ENCODE results near the gene CROCC2. TPM values are rescaled to one million over a fixed set of nuclear protein-coding genes. Genes with fewer than 3 reads are reported as not detected.

The CROCC2 gene
- total RNA-seq, 4 donors from 2014 or later = 0.27 to 0.83 TPM; not detected in 2

- H3K27ac ChIP-seq = no peak overlapping the region
- H3K4me3 ChIP-seq = no peak overlapping the region
- H3K4me1 ChIP-seq = no peaks in the 10 kb centered on the region
- no peaks in the 10 kb centered on the region for H3K36me3 ChIP-seq
- no peaks in the 10 kb centered on the region for H3K9me3 ChIP-seq
- no peaks in the 10 kb centered on the region for H3K27me3 ChIP-seq
- TF ChIP-seq, protein P1, sequence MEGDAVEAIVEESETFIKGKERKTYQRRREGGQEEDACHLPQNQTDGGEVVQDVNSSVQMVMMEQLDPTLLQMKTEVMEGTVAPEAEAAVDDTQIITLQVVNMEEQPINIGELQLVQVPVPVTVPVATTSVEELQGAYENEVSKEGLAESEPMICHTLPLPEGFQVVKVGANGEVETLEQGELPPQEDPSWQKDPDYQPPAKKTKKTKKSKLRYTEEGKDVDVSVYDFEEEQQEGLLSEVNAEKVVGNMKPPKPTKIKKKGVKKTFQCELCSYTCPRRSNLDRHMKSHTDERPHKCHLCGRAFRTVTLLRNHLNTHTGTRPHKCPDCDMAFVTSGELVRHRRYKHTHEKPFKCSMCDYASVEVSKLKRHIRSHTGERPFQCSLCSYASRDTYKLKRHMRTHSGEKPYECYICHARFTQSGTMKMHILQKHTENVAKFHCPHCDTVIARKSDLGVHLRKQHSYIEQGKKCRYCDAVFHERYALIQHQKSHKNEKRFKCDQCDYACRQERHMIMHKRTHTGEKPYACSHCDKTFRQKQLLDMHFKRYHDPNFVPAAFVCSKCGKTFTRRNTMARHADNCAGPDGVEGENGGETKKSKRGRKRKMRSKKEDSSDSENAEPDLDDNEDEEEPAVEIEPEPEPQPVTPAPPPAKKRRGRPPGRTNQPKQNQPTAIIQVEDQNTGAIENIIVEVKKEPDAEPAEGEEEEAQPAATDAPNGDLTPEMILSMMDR (IDR thresholded peaks at IDR 0.05) = no peak
- TF ChIP-seq POLR2A (IDR thresholded peaks at IDR 0.05) = no peak
- no peak for DNase-seq
Observed at GRCh38 chr2:240884745-240885144, 21.4 kb upstream of the CROCC2 start.

DNA sequence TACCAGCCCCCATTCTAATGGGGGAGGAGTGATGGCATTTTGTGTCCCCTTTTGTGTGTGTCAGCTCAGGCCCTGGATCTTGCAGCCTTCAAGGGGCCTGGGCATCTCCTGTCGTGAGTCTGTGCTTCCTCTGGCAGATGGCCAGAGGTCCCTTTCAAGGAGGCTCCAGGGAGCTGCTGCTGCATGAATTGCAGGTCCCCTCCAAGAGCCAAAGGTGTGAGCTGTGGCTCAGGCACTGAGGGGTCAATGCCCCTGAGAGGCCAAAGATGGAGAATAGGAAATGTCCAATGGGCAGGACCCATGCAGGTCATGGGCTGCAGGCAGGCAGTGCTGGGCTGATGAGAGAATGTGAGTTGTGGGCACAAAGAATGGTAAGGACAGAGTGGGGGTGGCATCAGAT is 20.6 kb upstream of the CROCC2 start:
- Histone ChIP-seq H3K27ac (no peak overlapping the region), H3K9me3 (no peaks in the 10 kb centered on the region), H3K27me3 (no peaks in the 10 kb centered on the region), H3K4me3 (no peak overlapping the region), H3K4me1 (no peaks in the 10 kb centered on the region), H3K36me3 (no peaks in the 10 kb centered on the region)
- no peak for TF ChIP-seq POLR2A (IDR thresholded peaks at IDR 0.05)
- TF ChIP-seq, protein P1 (IDR thresholded peaks at IDR 0.05) = no peak
- no peak for DNase-seq

DNA sequence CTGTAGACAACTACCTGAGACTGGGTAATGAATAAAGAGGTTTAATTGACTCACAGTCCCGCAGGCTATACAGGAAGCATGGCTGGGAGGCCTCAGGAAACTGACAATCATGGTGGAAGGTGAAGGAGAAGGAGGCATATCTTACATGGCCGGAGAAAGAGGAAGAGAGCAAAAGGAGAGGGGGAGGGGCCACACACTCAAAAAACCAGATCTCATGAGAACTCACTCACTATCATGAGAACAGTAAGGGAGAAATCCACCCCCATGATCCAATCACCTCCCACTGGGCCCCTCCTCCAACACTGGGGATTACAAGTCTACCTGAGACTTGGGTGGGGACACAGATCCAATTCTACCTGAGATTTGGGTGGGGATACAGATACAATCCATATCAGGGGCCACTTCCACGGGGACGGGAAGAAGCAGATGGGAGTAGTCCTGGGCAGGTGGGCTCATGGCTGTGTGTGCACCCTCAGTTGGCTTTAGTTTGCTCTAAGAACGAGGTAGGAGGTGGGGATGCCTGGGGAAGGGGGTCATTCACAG is 20.0 kb upstream of the CROCC2 start:
- Histone ChIP-seq H3K4me3 (no peak overlapping the region), H3K4me1 (no peaks in the 10 kb centered on the region), H3K27ac (no peak overlapping the region), H3K9me3 (no peaks in the 10 kb centered on the region), H3K27me3 (no peaks in the 10 kb centered on the region), H3K36me3 (no peaks in the 10 kb centered on the region)
- TF ChIP-seq POLR2A (IDR thresholded peaks at IDR 0.05) = no peak
- no peak for DNase-seq

DNA sequence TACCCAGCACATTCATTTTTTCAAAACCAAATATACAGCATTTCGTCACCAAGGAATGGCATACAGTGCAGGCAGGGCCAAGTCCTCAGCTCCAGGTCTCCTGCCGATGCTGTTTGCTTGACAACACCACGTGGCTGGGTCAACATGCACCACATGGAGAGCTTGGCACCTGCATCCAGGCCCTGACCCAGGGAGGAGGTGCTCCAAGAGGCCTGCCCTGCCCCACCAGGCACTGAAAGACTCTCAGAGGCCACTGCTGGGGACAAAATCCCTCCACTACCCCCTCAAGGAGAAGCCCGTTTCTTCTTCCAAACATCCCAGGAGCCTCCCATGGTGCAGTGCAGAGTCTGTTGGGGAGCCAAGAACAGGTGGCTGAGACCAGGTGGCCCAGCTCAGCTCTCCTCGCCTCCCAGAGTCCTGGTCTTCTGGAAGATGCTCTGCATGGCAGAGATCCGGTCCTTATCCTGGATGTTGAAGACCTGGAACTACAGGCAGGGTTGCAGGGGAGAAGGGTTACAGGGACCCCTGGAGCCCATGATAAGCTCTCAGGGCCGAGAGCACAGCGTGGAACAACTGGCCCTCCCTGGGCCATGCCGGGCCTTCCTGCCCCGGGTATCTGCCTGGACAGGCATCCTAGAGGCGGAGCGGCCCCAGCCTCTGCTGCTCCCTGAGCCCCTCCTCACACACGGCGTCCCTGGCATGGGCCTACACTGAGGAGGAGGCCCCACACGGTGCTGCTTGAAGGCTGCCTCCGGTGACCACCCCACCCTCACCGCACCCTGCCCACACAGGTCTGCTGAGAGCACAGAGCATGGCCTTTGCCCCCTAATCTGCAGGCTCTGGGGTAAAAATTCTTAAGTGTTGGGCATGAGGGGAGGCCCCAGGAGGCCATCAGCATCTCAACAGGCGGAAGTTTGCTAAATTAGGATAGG is 19.2 kb upstream of the CROCC2 start:
- Histone ChIP-seq H3K9me3 (no peaks in the 10 kb centered on the region), H3K4me1 (no peaks in the 10 kb centered on the region), H3K36me3 (no peaks in the 10 kb centered on the region), H3K4me3 (no peak overlapping the region), H3K27ac (no peak overlapping the region), H3K27me3 (no peaks in the 10 kb centered on the region)
- no peak for TF ChIP-seq POLR2A (IDR thresholded peaks at IDR 0.05)
- TF ChIP-seq, protein P1 (IDR thresholded peaks at IDR 0.05) = no peak
- DNase-seq = no peak

DNA sequence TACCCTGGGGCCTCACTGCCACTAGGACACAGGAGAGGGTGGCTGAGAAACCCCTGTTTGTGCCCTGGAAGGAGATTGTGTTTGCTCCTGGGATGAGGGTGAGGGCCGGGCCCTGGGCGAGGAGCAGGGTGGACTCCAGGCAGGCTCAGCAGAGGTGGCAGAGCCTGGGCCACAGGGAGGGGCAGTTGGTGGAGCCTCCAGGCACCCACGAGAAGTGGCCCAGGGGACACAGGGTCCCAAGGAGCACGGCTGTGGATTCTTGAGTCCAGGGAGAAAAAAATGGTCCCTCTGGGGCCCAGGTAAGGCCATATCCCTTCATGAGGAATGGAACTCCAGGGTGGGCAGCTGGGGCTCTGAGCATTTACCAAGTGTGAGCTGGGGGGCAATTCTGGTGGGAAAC is 18.5 kb upstream of the CROCC2 start:
- Histone ChIP-seq H3K4me1 (no peaks in the 10 kb centered on the region), H3K4me3 (no peak overlapping the region), H3K9me3 (no peaks in the 10 kb centered on the region), H3K27me3 (no peaks in the 10 kb centered on the region), H3K27ac (no peak overlapping the region), H3K36me3 (no peaks in the 10 kb centered on the region)
- TF ChIP-seq, protein P1 (IDR thresholded peaks at IDR 0.05) = no peak
- no peak for TF ChIP-seq POLR2A (IDR thresholded peaks at IDR 0.05)
- DNase-seq = no peak

- no peak overlapping the region for H3K27ac ChIP-seq
- H3K4me1 ChIP-seq = no peaks in the 10 kb centered on the region
- H3K27me3 ChIP-seq = no peaks in the 10 kb centered on the region
- TF ChIP-seq, protein P1 (IDR thresholded peaks at IDR 0.05) = no peak
- H3K4me3 ChIP-seq = no peak overlapping the region
- H3K36me3 ChIP-seq = no peaks in the 10 kb centered on the region
- DNase-seq = no peak
- H3K9me3 ChIP-seq = no peaks in the 10 kb centered on the region
Observed at GRCh38 chr2:240888130-240888889, 17.8 kb upstream of the CROCC2 start.

All from Peyer's patch (tissue), 4 donors.